ENCODE measurements around the gene ADD3. TPM values are rescaled to one million over a fixed set of nuclear protein-coding genes. Genes with fewer than 3 reads are reported as not detected.

The ADD3 gene
- total and polyA plus RNA-seq, 4 donors = 15.4 to 55.9 (median 22.8) TPM

DNA sequence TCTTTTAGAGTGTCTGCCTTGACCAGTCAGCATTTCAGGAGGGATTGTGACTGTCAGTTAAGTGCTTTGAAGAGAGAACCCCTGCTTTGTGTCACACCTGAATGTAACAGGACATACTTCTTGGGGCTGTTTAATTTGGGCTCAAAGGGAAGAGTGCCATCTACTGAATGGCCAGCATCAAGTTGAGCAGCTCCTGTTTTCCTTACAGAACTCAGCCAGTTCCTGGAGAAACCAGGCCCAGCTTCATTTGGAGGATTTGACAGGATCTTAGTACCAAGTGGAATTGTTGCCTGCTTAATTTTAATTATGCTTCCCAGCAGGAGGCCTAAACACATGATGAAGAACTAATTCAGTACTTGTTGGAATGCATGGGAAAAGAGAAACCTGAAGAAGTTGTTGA is 8.3 kb downstream of the ADD3 start:
- Histone ChIP-seq H3K27me3 (ENCODE audit: control insufficient read depth in 4 of 4, insufficient read depth in 4 of 4, low read length in 3 of 4) (no peaks in the 10 kb centered on the region), H3K36me3 (ENCODE audit: control insufficient read depth in 4 of 4, insufficient read depth in 3 of 4, low read depth in 1 of 4, low read length in 3 of 4) (no peaks in the 10 kb centered on the region), H3K9ac (ENCODE audit: low read depth in 1 of 2, low read length in 2 of 2) (no peak overlapping the region), H3K4me1 (ENCODE audit: control insufficient read depth in 4 of 4, insufficient read depth in 4 of 4, low read length in 3 of 4) (peaks cover 1 to 6% (median 3%) of the 10 kb centered on the region in 4 donors), H3K9me3 (ENCODE audit: control insufficient read depth in 4 of 4, low read length in 3 of 4) (no peaks in the 10 kb centered on the region), H3K4me3 (ENCODE audit: low read depth in 1 of 3, low read length in 3 of 3) (no peak overlapping the region), H3K27ac (ENCODE audit: low read depth in 1 of 2, low read length in 2 of 2) (no peak overlapping the region)
- no peak for TF ChIP-seq TAF1 (conservative IDR thresholded peaks at IDR 0.05)
- TF ChIP-seq RAD21 (IDR thresholded peaks at IDR 0.05) = peak; percentile 76 to 77
- no peak for TF ChIP-seq EGR1 (IDR thresholded peaks at IDR 0.05; ENCODE audit: low read depth in 2 of 2)
- no peak for TF ChIP-seq FOXA2 (IDR thresholded peaks at IDR 0.05)
- TF ChIP-seq SP1 (IDR thresholded peaks at IDR 0.05) = no peak
- no peak for TF ChIP-seq FOXA1 (IDR thresholded peaks at IDR 0.05)
- TF ChIP-seq, protein P1, sequence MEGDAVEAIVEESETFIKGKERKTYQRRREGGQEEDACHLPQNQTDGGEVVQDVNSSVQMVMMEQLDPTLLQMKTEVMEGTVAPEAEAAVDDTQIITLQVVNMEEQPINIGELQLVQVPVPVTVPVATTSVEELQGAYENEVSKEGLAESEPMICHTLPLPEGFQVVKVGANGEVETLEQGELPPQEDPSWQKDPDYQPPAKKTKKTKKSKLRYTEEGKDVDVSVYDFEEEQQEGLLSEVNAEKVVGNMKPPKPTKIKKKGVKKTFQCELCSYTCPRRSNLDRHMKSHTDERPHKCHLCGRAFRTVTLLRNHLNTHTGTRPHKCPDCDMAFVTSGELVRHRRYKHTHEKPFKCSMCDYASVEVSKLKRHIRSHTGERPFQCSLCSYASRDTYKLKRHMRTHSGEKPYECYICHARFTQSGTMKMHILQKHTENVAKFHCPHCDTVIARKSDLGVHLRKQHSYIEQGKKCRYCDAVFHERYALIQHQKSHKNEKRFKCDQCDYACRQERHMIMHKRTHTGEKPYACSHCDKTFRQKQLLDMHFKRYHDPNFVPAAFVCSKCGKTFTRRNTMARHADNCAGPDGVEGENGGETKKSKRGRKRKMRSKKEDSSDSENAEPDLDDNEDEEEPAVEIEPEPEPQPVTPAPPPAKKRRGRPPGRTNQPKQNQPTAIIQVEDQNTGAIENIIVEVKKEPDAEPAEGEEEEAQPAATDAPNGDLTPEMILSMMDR (IDR thresholded peaks at IDR 0.05; ENCODE audit: low read depth, low read length, missing input control) = peak; percentile 35
- TF ChIP-seq HNF4G (IDR thresholded peaks at IDR 0.05) = no peak
- no peak for DNase-seq (ENCODE audit: low spot score)

DNA sequence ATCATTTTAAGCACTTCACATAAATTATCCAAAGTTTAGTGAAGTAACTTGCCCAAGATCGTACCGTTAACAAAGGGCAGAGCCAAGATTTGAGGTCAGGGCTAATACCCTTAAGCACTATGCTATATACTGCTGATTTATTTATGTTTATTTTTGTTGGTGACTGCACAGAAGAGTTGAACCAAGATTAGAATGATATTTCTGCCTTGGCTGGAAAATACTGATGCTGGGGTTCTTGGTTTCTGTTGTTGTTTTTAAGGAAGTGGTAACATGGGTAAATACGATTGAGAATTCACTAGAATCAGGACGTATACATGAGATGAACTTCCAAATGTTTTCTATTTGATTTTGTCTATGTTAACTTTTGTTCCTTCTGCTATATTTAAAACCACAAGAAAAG is 9.3 kb downstream of the ADD3 start:
- no peak for DNase-seq (ENCODE audit: low spot score)
- 70% methylated on average over 4 of the region's 4 CpGs for whole genome bisulfite sequencing
- peaks cover 0 to 2% (median 0%) of the 10 kb centered on the region in 4 donors for H3K4me1 ChIP-seq (ENCODE audit: control insufficient read depth in 4 of 4, insufficient read depth in 4 of 4, low read length in 3 of 4)
- no peaks in the 10 kb centered on the region for H3K36me3 ChIP-seq (ENCODE audit: control insufficient read depth in 4 of 4, insufficient read depth in 3 of 4, low read depth in 1 of 4, low read length in 3 of 4)
- H3K9me3 ChIP-seq (ENCODE audit: control insufficient read depth in 4 of 4, low read length in 3 of 4) = no peaks in the 10 kb centered on the region
- no peak overlapping the region for H3K4me3 ChIP-seq (ENCODE audit: low read depth in 1 of 3, low read length in 3 of 3)
- H3K9ac ChIP-seq (ENCODE audit: low read depth in 1 of 2, low read length in 2 of 2) = no peak overlapping the region
- H3K27me3 ChIP-seq (ENCODE audit: control insufficient read depth in 4 of 4, insufficient read depth in 4 of 4, low read length in 3 of 4) = no peaks in the 10 kb centered on the region
- TF ChIP-seq, protein P2, sequence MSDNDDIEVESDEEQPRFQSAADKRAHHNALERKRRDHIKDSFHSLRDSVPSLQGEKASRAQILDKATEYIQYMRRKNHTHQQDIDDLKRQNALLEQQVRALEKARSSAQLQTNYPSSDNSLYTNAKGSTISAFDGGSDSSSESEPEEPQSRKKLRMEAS (IDR thresholded peaks at IDR 0.05) = no peak
- H3K27ac ChIP-seq (ENCODE audit: low read depth in 1 of 2, low read length in 2 of 2) = no peak overlapping the region

DNA sequence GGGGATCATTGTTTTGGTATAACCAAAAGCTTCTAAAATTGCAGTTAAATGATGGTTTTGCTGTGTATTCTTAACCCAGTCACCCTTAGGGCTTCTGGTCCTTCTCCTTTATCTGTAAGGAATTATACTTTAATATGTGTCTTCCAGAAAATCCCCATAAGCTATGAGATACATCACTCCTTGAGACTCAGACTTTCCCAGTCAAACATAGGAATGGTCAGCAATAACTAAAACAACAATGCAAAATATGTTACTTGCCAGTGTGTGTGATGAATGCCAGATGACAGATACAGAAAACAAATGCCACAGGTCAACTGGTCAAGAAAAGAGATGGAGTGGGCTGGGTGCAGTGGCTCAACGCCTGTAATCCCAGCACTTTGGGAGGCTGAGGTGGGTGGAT is 10.1 kb downstream of the ADD3 start:
- no peak overlapping the region for H3K9ac ChIP-seq (ENCODE audit: low read depth in 1 of 2, low read length in 2 of 2)
- DNase-seq (ENCODE audit: low spot score) = no peak
- H3K27ac ChIP-seq (ENCODE audit: low read depth in 1 of 2, low read length in 2 of 2) = no peak overlapping the region
- H3K36me3 ChIP-seq (ENCODE audit: control insufficient read depth in 4 of 4, insufficient read depth in 3 of 4, low read depth in 1 of 4, low read length in 3 of 4) = no peaks in the 10 kb centered on the region
- H3K27me3 ChIP-seq (ENCODE audit: control insufficient read depth in 4 of 4, insufficient read depth in 4 of 4, low read length in 3 of 4) = no peaks in the 10 kb centered on the region
- no peaks in the 10 kb centered on the region for H3K9me3 ChIP-seq (ENCODE audit: control insufficient read depth in 4 of 4, low read length in 3 of 4)
- TF ChIP-seq, protein P1 (IDR thresholded peaks at IDR 0.05; ENCODE audit: low read depth, low read length, missing input control) = no peak
- TF ChIP-seq SP1 (IDR thresholded peaks at IDR 0.05) = no peak
- TF ChIP-seq TAF1 (conservative IDR thresholded peaks at IDR 0.05) = no peak
- no peak for TF ChIP-seq NR2F2 (IDR thresholded peaks at IDR 0.05)
- TF ChIP-seq, protein P3, sequence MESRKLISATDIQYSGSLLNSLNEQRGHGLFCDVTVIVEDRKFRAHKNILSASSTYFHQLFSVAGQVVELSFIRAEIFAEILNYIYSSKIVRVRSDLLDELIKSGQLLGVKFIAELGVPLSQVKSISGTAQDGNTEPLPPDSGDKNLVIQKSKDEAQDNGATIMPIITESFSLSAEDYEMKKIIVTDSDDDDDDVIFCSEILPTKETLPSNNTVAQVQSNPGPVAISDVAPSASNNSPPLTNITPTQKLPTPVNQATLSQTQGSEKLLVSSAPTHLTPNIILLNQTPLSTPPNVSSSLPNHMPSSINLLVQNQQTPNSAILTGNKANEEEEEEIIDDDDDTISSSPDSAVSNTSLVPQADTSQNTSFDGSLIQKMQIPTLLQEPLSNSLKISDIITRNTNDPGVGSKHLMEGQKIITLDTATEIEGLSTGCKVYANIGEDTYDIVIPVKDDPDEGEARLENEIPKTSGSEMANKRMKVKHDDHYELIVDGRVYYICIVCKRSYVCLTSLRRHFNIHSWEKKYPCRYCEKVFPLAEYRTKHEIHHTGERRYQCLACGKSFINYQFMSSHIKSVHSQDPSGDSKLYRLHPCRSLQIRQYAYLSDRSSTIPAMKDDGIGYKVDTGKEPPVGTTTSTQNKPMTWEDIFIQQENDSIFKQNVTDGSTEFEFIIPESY (IDR thresholded peaks at IDR 0.05) = no peak
- TF ChIP-seq FOXA1 (IDR thresholded peaks at IDR 0.05) = no peak
- TF ChIP-seq, protein P4, sequence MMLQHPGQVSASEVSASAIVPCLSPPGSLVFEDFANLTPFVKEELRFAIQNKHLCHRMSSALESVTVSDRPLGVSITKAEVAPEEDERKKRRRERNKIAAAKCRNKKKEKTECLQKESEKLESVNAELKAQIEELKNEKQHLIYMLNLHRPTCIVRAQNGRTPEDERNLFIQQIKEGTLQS (IDR thresholded peaks at IDR 0.05) = no peak
- TF ChIP-seq, protein P5, sequence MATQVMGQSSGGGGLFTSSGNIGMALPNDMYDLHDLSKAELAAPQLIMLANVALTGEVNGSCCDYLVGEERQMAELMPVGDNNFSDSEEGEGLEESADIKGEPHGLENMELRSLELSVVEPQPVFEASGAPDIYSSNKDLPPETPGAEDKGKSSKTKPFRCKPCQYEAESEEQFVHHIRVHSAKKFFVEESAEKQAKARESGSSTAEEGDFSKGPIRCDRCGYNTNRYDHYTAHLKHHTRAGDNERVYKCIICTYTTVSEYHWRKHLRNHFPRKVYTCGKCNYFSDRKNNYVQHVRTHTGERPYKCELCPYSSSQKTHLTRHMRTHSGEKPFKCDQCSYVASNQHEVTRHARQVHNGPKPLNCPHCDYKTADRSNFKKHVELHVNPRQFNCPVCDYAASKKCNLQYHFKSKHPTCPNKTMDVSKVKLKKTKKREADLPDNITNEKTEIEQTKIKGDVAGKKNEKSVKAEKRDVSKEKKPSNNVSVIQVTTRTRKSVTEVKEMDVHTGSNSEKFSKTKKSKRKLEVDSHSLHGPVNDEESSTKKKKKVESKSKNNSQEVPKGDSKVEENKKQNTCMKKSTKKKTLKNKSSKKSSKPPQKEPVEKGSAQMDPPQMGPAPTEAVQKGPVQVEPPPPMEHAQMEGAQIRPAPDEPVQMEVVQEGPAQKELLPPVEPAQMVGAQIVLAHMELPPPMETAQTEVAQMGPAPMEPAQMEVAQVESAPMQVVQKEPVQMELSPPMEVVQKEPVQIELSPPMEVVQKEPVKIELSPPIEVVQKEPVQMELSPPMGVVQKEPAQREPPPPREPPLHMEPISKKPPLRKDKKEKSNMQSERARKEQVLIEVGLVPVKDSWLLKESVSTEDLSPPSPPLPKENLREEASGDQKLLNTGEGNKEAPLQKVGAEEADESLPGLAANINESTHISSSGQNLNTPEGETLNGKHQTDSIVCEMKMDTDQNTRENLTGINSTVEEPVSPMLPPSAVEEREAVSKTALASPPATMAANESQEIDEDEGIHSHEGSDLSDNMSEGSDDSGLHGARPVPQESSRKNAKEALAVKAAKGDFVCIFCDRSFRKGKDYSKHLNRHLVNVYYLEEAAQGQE (IDR thresholded peaks at IDR 0.05) = no peak
- TF ChIP-seq RXRA (IDR thresholded peaks at IDR 0.05) = no peak
- TF ChIP-seq JUND (IDR thresholded peaks at IDR 0.05) = no peak
- TF ChIP-seq RAD21 (IDR thresholded peaks at IDR 0.05) = no peak
- no peak for TF ChIP-seq FOXA2 (IDR thresholded peaks at IDR 0.05)
- no peak for TF ChIP-seq HNF4G (IDR thresholded peaks at IDR 0.05)
- TF ChIP-seq, protein P2 (IDR thresholded peaks at IDR 0.05) = no peak
- no peak for TF ChIP-seq GABPA (IDR thresholded peaks at IDR 0.05 in 1 of 2, conservative IDR thresholded peaks at IDR 0.05 in 1 of 2)
- TF ChIP-seq HNF4A (conservative IDR thresholded peaks at IDR 0.05) = no peak
- TF ChIP-seq YY1 (IDR thresholded peaks at IDR 0.05) = no peak
- no peak for TF ChIP-seq EGR1 (IDR thresholded peaks at IDR 0.05; ENCODE audit: low read depth in 2 of 2)
- no peak overlapping the region for H3K4me3 ChIP-seq (ENCODE audit: low read depth in 1 of 3, low read length in 3 of 3)
- 89% methylated on average over 1 of the region's 1 CpG for WGBS
- peaks cover 0 to 2% (median 0%) of the 10 kb centered on the region in 4 donors for H3K4me1 ChIP-seq (ENCODE audit: control insufficient read depth in 4 of 4, insufficient read depth in 4 of 4, low read length in 3 of 4)
